ENCODE data around the gene ICAM1. TPM values are rescaled to one million over a fixed set of nuclear protein-coding genes. Genes with fewer than 3 reads are reported as not detected.

The ICAM1 gene
- total RNA-seq, 1 experiment from 2014 or later, result 4.6 TPM

- H3K4me3 Mint-ChIP-seq (ENCODE audit: unreplicated experiment), result no peak overlapping the region
- no peaks in the 10 kb centered on the region for H3K9me3 Mint-ChIP-seq (ENCODE audit: unreplicated experiment)
- H3K27ac Mint-ChIP-seq (ENCODE audit: low read depth, unreplicated experiment), result no peak overlapping the region
- H3K4me1 Mint-ChIP-seq (ENCODE audit: insufficient read depth, unreplicated experiment), result no peaks in the 10 kb centered on the region
- ChIA-PET POLR2A (no interaction called here), CTCF (interaction anchor here (0.9 to 1.3 kb wide), 2 partner anchors 50 to 67 kb away, joined by 3 read pairs; no protein-coding TSS in a partner anchor)
- no peak for TF ChIP-seq CTCF (IDR thresholded peaks at IDR 0.05; ENCODE audit: unreplicated experiment)
- no peaks in the 10 kb centered on the region for H3K27me3 Mint-ChIP-seq (ENCODE audit: insufficient read depth, unreplicated experiment)
- no TSS peak for BruUV-seq (replicated peaks)
- peaks cover 63% of the 10 kb centered on the region for H3K36me3 Mint-ChIP-seq (ENCODE audit: insufficient read depth, unreplicated experiment)
- DNase-seq (ENCODE audit: unreplicated experiment), result no peak
- intact Hi-C loops (cut with micrococcal nuclease), result no loop called here
Measured at GRCh38 chr19:10321417-10321797, 50.5 kb downstream of the ICAM1 start.

- Mint-ChIP-seq H3K4me3 (ENCODE audit: unreplicated experiment) (no peak overlapping the region), H3K27me3 (ENCODE audit: insufficient read depth, unreplicated experiment) (no peaks in the 10 kb centered on the region), H3K27ac (ENCODE audit: low read depth, unreplicated experiment) (no peak overlapping the region), H3K4me1 (ENCODE audit: insufficient read depth, unreplicated experiment) (no peaks in the 10 kb centered on the region), H3K9me3 (ENCODE audit: unreplicated experiment) (no peaks in the 10 kb centered on the region), H3K36me3 (ENCODE audit: insufficient read depth, unreplicated experiment) (peaks cover 68% of the 10 kb centered on the region)
- ChIA-PET POLR2A (no interaction called here), CTCF (no interaction called here)
- no peak for TF ChIP-seq CTCF (IDR thresholded peaks at IDR 0.05; ENCODE audit: unreplicated experiment)
- intact Hi-C loops (cut with micrococcal nuclease), result no loop called here
- no peak for DNase-seq (ENCODE audit: unreplicated experiment)
- BruUV-seq (replicated peaks), result no TSS peak
Measured at GRCh38 chr19:10321874-10322835, 51.2 kb downstream of the ICAM1 start.

- Mint-ChIP-seq H3K4me3 (ENCODE audit: unreplicated experiment) (no peak overlapping the region), H3K27me3 (ENCODE audit: insufficient read depth, unreplicated experiment) (no peaks in the 10 kb centered on the region), H3K27ac (ENCODE audit: low read depth, unreplicated experiment) (no peak overlapping the region), H3K36me3 (ENCODE audit: insufficient read depth, unreplicated experiment) (peaks cover 75% of the 10 kb centered on the region), H3K9me3 (ENCODE audit: unreplicated experiment) (no peaks in the 10 kb centered on the region), H3K4me1 (ENCODE audit: insufficient read depth, unreplicated experiment) (no peaks in the 10 kb centered on the region)
- POLR2A ChIA-PET, result interaction anchor here (1.3 kb wide), 1 partner anchor 8 kb away, joined by 4 read pairs; the partner anchor contains the start of gene RAVER1
- intact Hi-C loops (cut with micrococcal nuclease), result no loop called here
- CTCF ChIA-PET, result interaction anchor here (0.5 to 0.6 kb wide), 3 partner anchors 46 to 300 kb away, joined by 3 to 4 read pairs (median 4); partner anchors contain the start of gene SLC44A2
- no peak for DNase-seq (ENCODE audit: unreplicated experiment)
- TF ChIP-seq CTCF (IDR thresholded peaks at IDR 0.05; ENCODE audit: unreplicated experiment), result no peak
- no TSS peak for BruUV-seq (replicated peaks)
Measured at GRCh38 chr19:10325732-10326131, 54.8 kb downstream of the ICAM1 start.

GRCh38 chr19:10327793-10328192, 56.9 kb downstream of the ICAM1 start:
- H3K27me3 Mint-ChIP-seq (ENCODE audit: insufficient read depth, unreplicated experiment), result no peaks in the 10 kb centered on the region
- no peaks in the 10 kb centered on the region for H3K4me1 Mint-ChIP-seq (ENCODE audit: insufficient read depth, unreplicated experiment)
- TF ChIP-seq CTCF (IDR thresholded peaks at IDR 0.05; ENCODE audit: unreplicated experiment), result no peak
- H3K27ac Mint-ChIP-seq (ENCODE audit: low read depth, unreplicated experiment), result no peak overlapping the region
- DNase-seq (ENCODE audit: unreplicated experiment), result no peak
- H3K4me3 Mint-ChIP-seq (ENCODE audit: unreplicated experiment), result no peak overlapping the region
- BruUV-seq (replicated peaks), result no TSS peak
- ChIA-PET POLR2A (interaction anchor here (0.5 kb wide), 1 partner anchor 53 kb away, joined by 3 read pairs; no protein-coding TSS in a partner anchor), CTCF (interaction anchor here (1.0 kb wide), 1 partner anchor 58 kb away, joined by 4 read pairs; no protein-coding TSS in a partner anchor)
- peaks cover 61% of the 10 kb centered on the region for H3K36me3 Mint-ChIP-seq (ENCODE audit: insufficient read depth, unreplicated experiment)
- intact Hi-C loops (cut with micrococcal nuclease), result no loop called here
- no peaks in the 10 kb centered on the region for H3K9me3 Mint-ChIP-seq (ENCODE audit: unreplicated experiment)
